GM19455 (cell line): Measurements from ENCODE around the gene NUB1.

ENCODE experiments used
- ATAC-seq: cut with Tn5 transposase; IDR thresholded peaks from one replicate; pipeline ENCODE4 v1.9.1; 2021; ENCODE audit not compliant: unreplicated experiment

NUB1 gene

GRCh38 chr7:151403764-151404163, 62.2 kb downstream of the NUB1 start:
- no peak for ATAC-seq

DNA sequence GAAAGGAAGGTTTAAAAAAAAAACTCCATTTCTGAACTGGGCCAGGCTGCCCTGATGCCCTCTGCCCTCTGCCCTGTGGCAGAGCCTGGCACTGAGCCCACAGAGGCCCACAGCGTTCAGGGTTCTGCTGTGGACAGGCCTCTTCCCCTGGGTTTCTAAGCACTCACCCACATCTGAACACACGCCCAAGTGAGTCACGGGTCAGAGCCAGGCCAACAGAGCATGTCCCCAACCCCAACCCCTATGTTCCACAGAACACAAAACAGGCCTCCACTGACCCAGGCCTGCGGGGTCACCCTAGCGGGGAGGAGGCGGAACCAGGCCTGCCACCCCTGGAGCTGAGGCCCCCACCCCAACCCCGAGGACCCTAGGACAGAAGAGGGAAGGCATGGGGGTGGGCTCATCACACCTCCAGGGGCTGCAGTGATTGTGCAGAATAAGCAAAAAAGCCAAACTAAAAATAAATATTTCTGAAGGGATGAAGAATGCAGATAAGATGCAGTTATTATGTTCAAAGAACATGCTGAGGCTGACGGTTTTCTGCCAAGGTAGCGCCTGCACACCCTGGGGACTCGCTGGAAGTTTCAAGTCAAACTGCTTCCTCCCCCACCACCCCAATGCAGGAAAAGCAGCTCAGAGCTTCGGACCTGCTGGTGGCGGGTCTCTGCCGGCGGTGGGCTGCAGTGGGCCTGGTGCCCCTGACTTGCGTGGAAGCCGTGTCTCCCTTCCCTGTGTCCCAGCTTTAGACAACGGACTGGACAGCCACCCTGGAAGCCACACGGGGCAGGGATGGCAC, 62.8 kb downstream of the NUB1 start:
- ATAC-seq, result no peak

DNA sequence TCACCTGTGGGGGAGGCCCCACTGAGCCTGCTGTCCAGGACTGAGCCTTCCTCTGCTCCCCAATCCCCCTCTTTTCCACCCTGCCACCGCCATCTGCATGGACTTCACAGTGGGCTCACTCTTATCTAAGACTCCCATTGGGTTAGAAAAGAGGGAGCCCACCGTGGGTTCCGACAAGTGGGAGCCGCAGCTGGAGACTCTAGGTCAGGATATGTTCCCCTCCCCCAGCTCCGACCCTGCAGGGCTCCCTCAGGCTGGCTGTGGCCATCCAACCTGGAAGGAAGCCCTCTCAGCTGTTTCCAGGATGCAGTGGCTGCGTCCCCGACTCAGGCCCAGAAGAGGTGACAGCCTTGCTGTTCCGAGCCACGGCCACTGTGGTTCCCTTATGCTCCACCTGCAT, 63.4 kb downstream of the NUB1 start:
- no peak for ATAC-seq

GRCh38 chr7:151405588-151405987, 64.0 kb downstream of the NUB1 start:
- ATAC-seq, result no peak

DNA sequence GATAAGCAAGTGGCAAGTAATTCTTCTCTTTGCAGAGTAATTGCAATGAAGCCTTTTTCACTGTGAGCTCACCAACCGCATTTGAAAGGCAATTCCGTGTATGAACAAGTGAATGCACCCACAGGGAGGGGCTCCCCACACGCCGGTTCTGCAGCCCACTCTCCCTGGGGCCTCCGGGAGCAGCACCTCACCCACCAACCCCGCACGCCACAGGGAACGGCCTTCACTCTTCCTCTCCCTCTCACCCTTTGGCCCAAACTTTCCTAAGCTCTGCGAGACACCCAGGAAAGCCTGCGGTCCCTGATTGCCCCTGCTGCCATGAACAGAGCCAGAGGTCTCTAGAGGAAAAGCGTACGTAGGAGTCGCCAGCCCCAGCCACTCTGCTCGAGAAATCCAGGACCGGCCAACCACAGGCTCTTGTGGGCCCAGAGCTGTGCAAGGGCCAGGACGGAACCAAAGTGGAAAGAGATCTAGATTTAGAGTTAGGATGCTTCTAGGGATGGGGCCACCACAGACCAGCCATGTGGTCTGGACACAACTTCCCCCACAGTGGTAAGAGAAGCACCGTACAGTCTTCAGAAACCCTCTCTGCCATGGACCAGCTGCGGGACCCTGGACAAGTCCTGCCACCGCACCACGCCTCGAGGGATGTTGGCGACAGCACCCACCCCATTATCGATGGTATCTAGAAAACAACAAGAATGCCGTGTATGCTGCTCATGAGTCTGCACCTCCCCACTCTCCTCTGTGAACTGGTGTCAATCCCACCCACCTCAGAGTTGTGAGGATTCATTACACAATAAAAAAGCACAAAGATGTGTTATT, 64.7 kb downstream of the NUB1 start:
- ATAC-seq, result no peak

DNA sequence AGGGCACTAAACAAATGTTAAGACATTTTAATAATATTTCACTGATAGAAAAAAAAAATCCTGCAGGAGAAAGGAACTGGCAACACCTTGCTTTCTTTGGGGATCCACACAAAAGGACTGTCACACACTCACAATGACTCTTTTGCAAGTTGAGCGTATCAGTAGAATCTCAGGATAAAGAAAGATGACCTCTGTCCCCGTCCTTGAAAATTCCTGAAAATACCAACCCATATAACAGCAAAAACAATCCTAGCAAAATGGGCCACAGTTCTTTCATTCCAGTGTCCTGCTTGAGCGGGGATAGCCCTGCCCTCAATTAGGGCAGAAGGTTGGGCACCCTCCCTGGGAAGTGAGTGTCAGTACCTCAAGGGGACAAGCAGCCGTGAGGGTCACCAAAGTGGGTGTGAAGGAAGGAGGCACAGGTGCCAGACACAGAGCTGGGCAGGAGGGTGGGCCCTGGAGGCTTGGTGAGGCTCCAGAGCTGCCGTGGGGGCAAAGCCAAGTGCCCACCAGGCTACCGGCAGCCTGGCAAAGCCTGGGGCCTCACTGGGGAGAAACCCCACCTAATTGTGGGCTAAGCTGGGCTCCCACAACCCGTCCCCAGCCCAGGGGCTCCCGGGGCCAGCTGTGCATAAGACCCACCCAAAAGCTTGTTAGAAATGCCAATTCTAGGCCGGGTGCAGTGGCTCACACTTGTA, 65.4 kb downstream of the NUB1 start:
- ATAC-seq, result no peak

GRCh38 chr7:151408498-151408838, 66.9 kb downstream of the NUB1 start:
- no peak for ATAC-seq

GRCh38 chr7:151408839-151409666, 67.4 kb downstream of the NUB1 start:
- ATAC-seq, result no peak

- no peak for ATAC-seq
Observed at GRCh38 chr7:151409667-151410404, 68.2 kb downstream of the NUB1 start, which contains the start of gene WDR86. TSS of gene WDR86 (minus strand) at chr7:151410038. CDS start at chr7:151409589, 449 bp downstream.

- no peak for ATAC-seq
Observed at GRCh38 chr7:151410405-151411390, 69.1 kb downstream of the NUB1 start.

DNA sequence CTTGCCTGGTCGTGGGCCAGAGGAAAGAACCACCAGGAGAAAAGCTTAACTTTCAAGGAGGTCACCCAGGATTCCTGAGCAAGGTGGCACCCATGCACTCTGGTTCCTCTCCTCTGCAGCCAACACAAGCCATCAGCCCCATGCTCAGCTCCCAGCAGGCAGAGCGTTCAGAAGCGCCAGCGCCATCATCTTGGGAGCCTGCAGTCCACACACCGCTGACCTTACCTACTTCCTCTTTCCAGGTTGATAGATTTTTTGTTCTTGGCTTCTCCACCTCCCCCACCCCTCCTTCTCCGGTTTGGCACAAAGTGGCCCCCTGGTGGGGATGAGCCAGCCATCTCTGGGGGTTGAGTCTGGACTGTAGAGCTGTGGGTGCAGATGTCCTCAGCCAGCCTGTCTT, 69.9 kb downstream of the NUB1 start:
- ATAC-seq, result no peak

DNA sequence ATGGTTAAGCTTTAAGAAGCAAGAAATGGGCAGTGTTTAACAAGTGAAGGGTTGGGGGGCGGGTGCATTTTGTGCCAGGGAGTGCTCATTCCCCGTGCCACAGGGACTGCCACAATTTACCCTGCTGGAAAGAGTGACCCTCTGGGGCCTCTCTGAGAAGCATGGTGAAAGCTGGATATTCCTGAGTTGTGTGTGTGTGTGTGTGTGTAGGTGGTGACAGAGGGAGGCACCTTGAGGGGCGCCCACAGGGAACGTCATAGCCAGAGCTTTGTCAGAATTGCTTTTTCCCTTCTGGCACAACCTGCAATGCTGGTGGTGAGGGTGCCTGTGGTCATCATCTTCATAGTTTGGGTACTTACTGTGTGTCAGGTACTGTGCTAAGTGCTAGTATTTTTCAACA, 70.7 kb downstream of the NUB1 start:
- no peak for ATAC-seq

DNA sequence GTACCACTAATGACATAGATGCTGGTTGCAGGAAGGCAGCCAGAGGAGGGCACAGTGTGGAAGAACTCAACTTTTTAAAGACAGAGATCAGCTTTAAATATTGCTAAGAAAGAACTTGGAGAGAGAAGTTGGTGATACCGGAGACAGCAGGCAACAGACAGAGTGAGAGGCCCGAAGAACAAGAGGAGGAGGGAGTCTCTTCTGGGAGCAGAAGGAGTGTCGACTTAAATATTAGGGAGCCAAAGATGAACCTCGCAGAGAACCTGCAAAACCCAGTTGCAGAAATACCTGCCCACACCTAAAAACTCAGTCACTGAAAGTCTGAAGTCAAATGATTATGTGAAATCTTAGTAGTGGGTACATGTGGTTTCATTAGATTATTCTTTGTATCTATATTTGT, 71.6 kb downstream of the NUB1 start:
- ATAC-seq, result no peak

DNA sequence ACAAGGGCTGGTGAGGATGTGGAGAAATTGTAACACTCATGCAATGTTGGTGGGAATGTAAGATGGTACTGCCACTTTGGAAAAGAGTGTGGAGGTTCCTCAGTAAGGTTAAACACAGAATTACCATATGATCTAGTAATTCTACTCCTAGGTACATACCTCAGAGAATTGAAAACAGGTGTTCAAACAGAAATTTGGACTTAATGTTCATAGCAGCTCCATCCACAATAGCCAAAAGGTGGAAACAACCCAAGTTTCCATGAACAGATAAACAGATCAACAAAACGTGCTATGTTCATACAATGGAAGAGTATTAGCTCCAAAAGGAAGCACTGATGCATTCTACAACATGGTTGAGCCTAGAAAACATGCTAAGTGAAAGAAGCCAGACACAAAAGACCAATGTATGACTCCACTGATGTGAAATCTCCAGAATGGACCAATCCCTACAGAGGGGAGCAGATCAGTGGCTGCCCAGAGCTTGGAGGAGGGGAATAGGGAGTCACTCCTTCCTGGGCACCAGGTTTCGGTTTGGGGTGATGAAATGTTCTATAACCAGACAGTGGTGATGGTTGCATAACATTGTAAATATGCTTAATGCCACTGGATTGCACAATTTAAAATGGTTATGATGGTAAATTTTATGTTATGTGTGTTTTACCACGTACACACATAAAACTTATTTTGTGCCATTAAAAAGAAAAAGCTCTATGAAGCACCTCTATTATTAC, 73.9 kb downstream of the NUB1 start:
- ATAC-seq, result no peak

- no peak for ATAC-seq
Observed at GRCh38 chr7:151416112-151416940, 74.7 kb downstream of the NUB1 start.

DNA sequence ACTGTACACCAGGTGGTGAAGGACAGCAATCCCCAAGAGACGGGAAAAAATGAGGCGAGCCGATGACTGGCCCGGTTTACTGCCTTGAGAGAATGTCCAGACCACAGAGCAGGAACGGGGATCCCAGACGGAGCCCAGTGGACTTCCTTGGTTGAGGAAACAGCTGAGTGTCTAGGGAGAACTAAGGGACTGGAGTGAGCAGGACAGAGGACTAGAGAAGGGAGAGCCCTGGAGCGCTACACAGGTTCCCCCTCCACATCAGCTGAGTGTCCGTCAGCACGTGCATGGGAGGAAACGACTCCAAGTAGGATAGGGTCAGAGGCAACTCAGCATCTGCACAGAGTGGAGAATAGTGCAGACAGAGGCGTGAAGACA, 75.3 kb downstream of the NUB1 start:
- ATAC-seq, result no peak

DNA sequence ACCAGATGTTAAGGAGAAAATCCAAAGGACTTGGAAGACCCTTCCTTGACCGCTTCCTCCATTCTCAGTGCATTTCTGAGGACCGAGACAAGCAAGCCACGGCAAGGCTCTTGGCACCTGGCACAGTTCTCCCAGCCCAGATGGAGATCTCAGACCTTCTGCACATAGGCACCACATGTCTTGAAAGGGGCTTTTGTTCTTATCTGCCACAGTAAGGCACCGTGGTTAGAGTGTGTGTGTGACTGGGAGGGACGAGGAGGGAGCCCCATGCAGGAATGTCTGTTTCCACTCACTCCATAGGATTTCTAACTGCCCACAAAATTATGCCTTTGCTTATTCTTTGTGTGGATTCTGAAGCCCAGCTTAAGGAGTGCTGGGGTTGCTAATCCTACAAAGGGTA, 78.5 kb downstream of the NUB1 start:
- no peak for ATAC-seq

- ATAC-seq, result no peak
Observed at GRCh38 chr7:151422212-151422611, 80.6 kb downstream of the NUB1 start.
